Liver (tissue), 9 donors: Measurements from ENCODE around the gene BCAS2. TPM values are rescaled to one million over a fixed set of nuclear protein-coding genes. Genes with fewer than 3 reads are reported as not detected.

Experiments
- DNase-seq: peaks from one replicate; pipeline ENCODE4 v3.0.0-alpha.2; 2017; ENCODE audit warnings: low spot score
- H3K27ac ChIP-seq, 2 donors: one replicate each; pipeline ENCODE4 v1.7.0; 2013; ENCODE audit warnings: inconsistent platforms in 2 of 2, low read length in 2 of 2, control low read depth in 1 of 2, low read depth in 1 of 2, mild to moderate bottlenecking in 1 of 2
- H3K27me3 ChIP-seq, 4 donors: one replicate each; pipeline versions ENCODE4 v1.6.1 to v1.7.0; 2013; ENCODE audit warnings: low read length in 3 of 4, inconsistent platforms in 1 of 4, mild to moderate bottlenecking in 1 of 4, moderate library complexity in 1 of 4; ENCODE audit not compliant: control insufficient read depth in 4 of 4, insufficient read depth in 4 of 4
- H3K36me3 ChIP-seq, 4 donors: one replicate each; pipeline versions ENCODE4 v1.6.1 to v1.7.0; 2013; ENCODE audit warnings: low read length in 3 of 4, mild to moderate bottlenecking in 3 of 4, low read depth in 1 of 4, moderate library complexity in 1 of 4; ENCODE audit not compliant: control insufficient read depth in 4 of 4, insufficient read depth in 3 of 4
- H3K4me1 ChIP-seq, 4 donors: one replicate each; pipeline versions ENCODE4 v1.6.1 to v1.7.0; 2013; ENCODE audit warnings: low read length in 3 of 4, mild to moderate bottlenecking in 3 of 4, moderate library complexity in 1 of 4; ENCODE audit not compliant: control insufficient read depth in 4 of 4, insufficient read depth in 4 of 4
- H3K4me3 ChIP-seq, 3 donors: one replicate each; pipeline versions ENCODE4 v1.6.1 to v1.7.0; 2013; ENCODE audit warnings: low read length in 3 of 3, control low read depth in 1 of 3, low read depth in 1 of 3, mild to moderate bottlenecking in 1 of 3
- H3K9ac ChIP-seq, 2 donors: one replicate each; pipeline ENCODE4 v1.7.0; 2013; ENCODE audit warnings: low read length in 2 of 2, mild to moderate bottlenecking in 2 of 2, moderate library complexity in 2 of 2, control low read depth in 1 of 2, low read depth in 1 of 2
- H3K9me3 ChIP-seq, 4 donors: one replicate each; pipeline versions ENCODE4 v1.6.1 to v1.7.0; 2013; ENCODE audit warnings: low read length in 3 of 4; ENCODE audit not compliant: control insufficient read depth in 4 of 4
- ATF3 ChIP-seq: IDR thresholded peaks from 2 replicates; pipeline ENCODE4 v1.6.1; 2016; ENCODE audit warnings: antibody characterized with exemption
- CTCF ChIP-seq: fragments of 150-350 bp; IDR thresholded peaks from 2 replicates; pipeline ENCODE4 v1.5.1; 2017; ENCODE audit warnings: improper control_type of control experiment, low read depth, low read length; ENCODE audit not compliant: missing input control
- EGR1 ChIP-seq, 2 donors: IDR thresholded peaks; 2 replicates each; pipeline ENCODE4 v1.6.1; 2016 to 2018; ENCODE audit warnings: antibody characterized with exemption in 2 of 2, low read depth in 2 of 2
- FOXA1 ChIP-seq: IDR thresholded peaks from 2 replicates; pipeline ENCODE4 v1.6.1; 2016; ENCODE audit warnings: antibody characterized with exemption
- FOXA2 ChIP-seq: IDR thresholded peaks from 2 replicates; pipeline ENCODE4 v1.6.1; 2016; ENCODE audit warnings: antibody characterized with exemption
- HNF4A ChIP-seq, 2 donors: conservative IDR thresholded peaks; 2 replicates each; pipeline ENCODE4 v1.6.1; 2016; ENCODE audit warnings: antibody characterized with exemption in 2 of 2, mild to moderate bottlenecking in 2 of 2
- JUND ChIP-seq, 2 donors: IDR thresholded peaks; 2 replicates each; pipeline ENCODE4 v1.6.1; 2016; ENCODE audit warnings: antibody characterized with exemption in 2 of 2
- MAX ChIP-seq: IDR thresholded peaks from 2 replicates; pipeline ENCODE4 v1.6.1; 2016; ENCODE audit warnings: antibody characterized with exemption
- NR2F2 ChIP-seq: IDR thresholded peaks from 2 replicates; pipeline ENCODE4 v1.6.1; 2016; ENCODE audit warnings: antibody characterized with exemption
- RAD21 ChIP-seq, 2 donors: IDR thresholded peaks; 2 replicates each; pipeline ENCODE4 v1.6.1; 2016; ENCODE audit warnings: antibody characterized with exemption in 2 of 2, mild to moderate bottlenecking in 2 of 2
- SP1 ChIP-seq: IDR thresholded peaks from 2 replicates; pipeline ENCODE4 v1.6.1; 2018; ENCODE audit warnings: antibody characterized with exemption, mild to moderate bottlenecking
- TAF1 ChIP-seq: conservative IDR thresholded peaks from 2 replicates; pipeline ENCODE4 v1.6.1; 2016; ENCODE audit warnings: antibody characterized with exemption, mild to moderate bottlenecking
- YY1 ChIP-seq: IDR thresholded peaks from 2 replicates; pipeline ENCODE4 v1.6.1; 2016; ENCODE audit warnings: antibody characterized with exemption, mild to moderate bottlenecking
- ZBTB33 ChIP-seq: IDR thresholded peaks from 2 replicates; pipeline ENCODE4 v1.6.1; 2016; ENCODE audit warnings: antibody characterized with exemption
- WGBS: extraction: QIAGEN DNeasy Blood & Tissue Kit; methylation state at CpG from one replicate; pipeline ENCODE4 v1.1.7; 2013; 5-methylcytosine and 5-hydroxymethylcytosine counted together
- polyA plus RNA-seq, 2 donors: library from polyadenylated mRNA; stranded (reverse) in 1 of 2; unstranded in 1 of 2; fragments of 200-250 nt in 1 of 2; fragments of >200 nt in 1 of 2; fragmentation: Nextera tagmentation in 1 of 2; extraction: Ambion mirVana in 1 of 2; gene quantifications; one replicate each; pipeline versions ENCODE4 v1.2.1 to v1.2.3, GENCODE V29; 2013 to 2015
- total RNA-seq, 2 donors: library from RNA; depleted of rRNA; stranded (reverse); fragments of >200 nt; gene quantifications; one replicate each; pipeline ENCODE4 v1.2.3, GENCODE V29; 2014
- donor health status: healthy.
- donor health status: healthy.
- donor health status: healthy.
- donor health status: healthy.
- donor health status: healthy.

Gene BCAS2
- total and polyA plus RNA-seq, 4 donors, result 15.7 to 33.5 (median 18.0) TPM

- no peak for TF ChIP-seq RAD21 (IDR thresholded peaks at IDR 0.05)
- TF ChIP-seq FOXA2, result no peak
- no peak for TF ChIP-seq ATF3
- H3K9ac ChIP-seq, result no peak overlapping the region
- H3K27ac ChIP-seq, result no peak overlapping the region
- WGBS, result 75% methylated on average over 1 of the region's 1 CpG
- H3K36me3 ChIP-seq, result no peaks in the 10 kb centered on the region
- H3K4me1 ChIP-seq, result no peaks in the 10 kb centered on the region
- no peaks in the 10 kb centered on the region for H3K27me3 ChIP-seq
- no peak for DNase-seq
- no peak overlapping the region for H3K4me3 ChIP-seq
- no peaks in the 10 kb centered on the region for H3K9me3 ChIP-seq
Measured at GRCh38 chr1:114545315-114545714, 36.1 kb downstream of the BCAS2 start.

GRCh38 chr1:114540821-114541220, 40.6 kb downstream of the BCAS2 start:
- Histone ChIP-seq H3K9ac (no peak overlapping the region), H3K9me3 (no peaks in the 10 kb centered on the region), H3K36me3 (no peaks in the 10 kb centered on the region), H3K4me3 (no peak overlapping the region), H3K27ac (no peak overlapping the region), H3K4me1 (no peaks in the 10 kb centered on the region), H3K27me3 (no peaks in the 10 kb centered on the region)
- no peak for TF ChIP-seq JUND (IDR thresholded peaks at IDR 0.05)
- DNase-seq, result no peak
- WGBS, result 34% methylated on average over 6 of the region's 6 CpGs

- Histone ChIP-seq H3K4me3 (no peak overlapping the region), H3K9ac (no peak overlapping the region), H3K36me3 (no peaks in the 10 kb centered on the region), H3K27ac (no peak overlapping the region), H3K4me1 (no peaks in the 10 kb centered on the region), H3K9me3 (no peaks in the 10 kb centered on the region), H3K27me3 (no peaks in the 10 kb centered on the region)
- DNase-seq, result no peak
- no peak for TF ChIP-seq CTCF
- no peak for TF ChIP-seq FOXA1
- TF ChIP-seq MAX, result no peak
- no peak for TF ChIP-seq ZBTB33
- WGBS, result 55% methylated on average over 3 of the region's 3 CpGs
Measured at GRCh38 chr1:114540272-114540671, 41.1 kb downstream of the BCAS2 start.

- no peaks in the 10 kb centered on the region for H3K36me3 ChIP-seq
- no peaks in the 10 kb centered on the region for H3K27me3 ChIP-seq
- 92% methylated on average over 7 of the region's 7 CpGs for WGBS
- H3K9me3 ChIP-seq, result no peaks in the 10 kb centered on the region
- no peak overlapping the region for H3K4me3 ChIP-seq
- no peak overlapping the region for H3K27ac ChIP-seq
- DNase-seq, result no peak
- H3K9ac ChIP-seq, result no peak overlapping the region
- H3K4me1 ChIP-seq, result no peaks in the 10 kb centered on the region
- TF ChIP-seq TAF1, result no peak
- no peak for TF ChIP-seq JUND (IDR thresholded peaks at IDR 0.05)
- no peak for TF ChIP-seq HNF4A (conservative IDR thresholded peaks at IDR 0.05)
- no peak for TF ChIP-seq FOXA1
- TF ChIP-seq RAD21 (IDR thresholded peaks at IDR 0.05), result no peak
- no peak for TF ChIP-seq EGR1 (IDR thresholded peaks at IDR 0.05; ENCODE audit: low read depth in 2 of 2)
- no peak for TF ChIP-seq SP1
- no peak for TF ChIP-seq FOXA2
- TF ChIP-seq CTCF, result no peak
- no peak for TF ChIP-seq NR2F2
- TF ChIP-seq YY1, result no peak
Measured at GRCh38 chr1:114536043-114536442, 45.4 kb downstream of the BCAS2 start.
